Measurements from ENCODE around the gene WBP2NL.
"Not testable (repeated sequence)": the region's sequence is repeated elsewhere in the genome, so short reads cannot be mapped to it uniquely, and the experiment has no call there.

Gene WBP2NL

DNA sequence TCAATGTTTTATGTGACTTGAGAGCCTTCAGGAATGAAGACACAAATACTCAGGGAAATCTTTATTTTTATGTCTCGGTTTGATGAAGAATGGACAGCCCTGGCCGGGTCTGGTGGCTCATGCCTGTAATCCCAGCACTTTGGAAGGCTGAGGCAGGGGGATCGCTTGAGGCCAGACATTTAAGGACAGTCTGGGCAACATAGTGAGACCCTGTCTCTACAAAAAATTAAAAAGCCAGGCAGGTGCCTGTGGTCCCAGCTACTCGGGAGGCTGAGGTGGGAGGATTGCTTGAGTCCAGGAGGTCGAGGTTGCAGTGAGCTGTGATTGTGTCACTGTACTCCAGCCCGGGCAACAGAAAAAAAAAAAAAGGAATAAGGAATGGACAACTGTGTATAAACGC lies 72.9 kb downstream of the WBP2NL start:
- WGBS: 95% methylated on average over 7 of the region's 7 CpGs
- H3K23ac ChIP-seq (ENCODE audit: low read length in 2 of 2); H2BK15ac ChIP-seq (ENCODE audit: low read depth, poor library complexity, severe bottlenecking): not testable (repeated sequence)

DNA sequence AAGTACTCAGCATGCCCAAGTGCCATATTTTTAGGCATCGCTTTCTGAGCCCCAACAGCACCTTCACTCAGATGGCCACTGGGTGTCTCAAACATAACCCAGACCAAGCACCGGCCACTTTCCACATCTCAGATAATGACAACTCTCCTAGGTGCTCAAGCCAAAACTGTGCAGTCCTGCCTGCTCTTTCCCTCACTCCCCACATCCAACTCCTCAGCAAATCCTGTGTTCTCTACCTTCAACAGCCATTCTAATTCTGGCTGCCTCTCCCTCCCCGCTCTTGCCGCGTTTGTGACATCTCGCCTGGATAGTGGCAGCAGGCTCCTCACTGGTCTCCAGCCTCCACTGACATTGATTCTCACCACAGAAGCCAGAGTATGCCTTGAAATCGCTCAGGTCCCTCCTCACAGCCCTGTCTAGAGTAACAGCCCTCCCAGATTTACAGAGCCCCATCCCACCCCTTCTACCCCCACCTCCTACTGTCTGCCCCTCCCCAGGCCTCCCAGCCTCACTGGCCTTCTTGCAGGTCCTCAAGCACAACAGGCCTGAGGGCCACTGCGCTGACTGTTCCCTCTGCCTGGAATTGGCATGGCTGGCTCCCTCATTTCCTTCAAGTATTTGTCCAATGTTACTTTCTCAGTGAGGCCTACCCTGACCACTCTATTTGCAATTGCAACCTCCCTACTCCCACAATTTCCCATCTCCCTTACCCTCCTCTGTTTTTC lies 74.2 kb downstream of the WBP2NL start:
- no peak overlapping the region for H3K9ac ChIP-seq (ENCODE audit: low read length)
- H2BK120ac ChIP-seq (ENCODE audit: low read depth, low read length): no peak overlapping the region
- H4K91ac ChIP-seq (ENCODE audit: low read length): no peak overlapping the region
- no peak for DNase-seq
- no peaks in the 10 kb centered on the region for H3K27me3 ChIP-seq (ENCODE audit: control insufficient read depth in 1 of 2, insufficient read depth in 1 of 2, low read length in 2 of 2)
- no peak overlapping the region for H2BK5ac ChIP-seq (ENCODE audit: low read depth, low read length, poor library complexity, severe bottlenecking)
- no peak overlapping the region for H3K4me2 ChIP-seq (ENCODE audit: low read length, poor library complexity, severe bottlenecking)
- no peak overlapping the region for H4K8ac ChIP-seq (ENCODE audit: low read length)
- H3K79me1 ChIP-seq (replicated peaks; ENCODE audit: low read length, poor library complexity, severe bottlenecking): peaks cover 6% of the 10 kb centered on the region
- H3K4ac ChIP-seq (ENCODE audit: low read depth in 1 of 2, low read length in 2 of 2): no peak overlapping the region
- no peak overlapping the region for H2AK5ac ChIP-seq (ENCODE audit: low read length, severe bottlenecking)
- H3K23ac ChIP-seq (ENCODE audit: low read length in 2 of 2): no peak overlapping the region
- H3K4me1 ChIP-seq (ENCODE audit: control insufficient read depth, insufficient read depth, low read depth, low read length): peaks cover 14% of the 10 kb centered on the region
- H3K9me3 ChIP-seq (ENCODE audit: control insufficient read depth, low read length): no peaks in the 10 kb centered on the region
- no peak overlapping the region for H3K27ac ChIP-seq (ENCODE audit: low read length, poor library complexity, severe bottlenecking)
- H3K4me3 ChIP-seq (ENCODE audit: insufficient read depth in 1 of 2, low read depth in 1 of 2, low read length in 2 of 2): no peak overlapping the region
- H3K14ac ChIP-seq (ENCODE audit: low read length in 2 of 2): no peak overlapping the region
- no peak overlapping the region for H2BK12ac ChIP-seq (ENCODE audit: low read length in 2 of 2)
- peaks cover 8 to 28% of the 10 kb centered on the region in 2 experiments for H3K36me3 ChIP-seq (ENCODE audit: control insufficient read depth in 1 of 2, insufficient read depth in 2 of 2, low read depth in 1 of 2, low read length in 2 of 2)
- 89% methylated on average over 8 of the region's 8 CpGs for WGBS
- H2BK15ac ChIP-seq (ENCODE audit: low read depth, poor library complexity, severe bottlenecking): no peak overlapping the region
- H2AFZ ChIP-seq (ENCODE audit: low read depth, low read length): no peak overlapping the region
- no peak overlapping the region for H3K18ac ChIP-seq (ENCODE audit: low read depth in 1 of 2, low read length in 2 of 2)

More for the DNA sequence above, 72.9 kb downstream of the WBP2NL start:
- H2BK12ac ChIP-seq (ENCODE audit: low read length in 2 of 2); H4K91ac ChIP-seq (ENCODE audit: low read length); H3K4ac ChIP-seq (ENCODE audit: low read depth in 1 of 2, low read length in 2 of 2); H2AK5ac ChIP-seq (ENCODE audit: low read length, severe bottlenecking); H3K27ac ChIP-seq (ENCODE audit: low read length, poor library complexity, severe bottlenecking); H2AFZ ChIP-seq (ENCODE audit: low read depth, low read length); H3K9me3 ChIP-seq (ENCODE audit: control insufficient read depth, low read length); H4K8ac ChIP-seq (ENCODE audit: low read length); H3K18ac ChIP-seq (ENCODE audit: low read depth in 1 of 2, low read length in 2 of 2); H2BK120ac ChIP-seq (ENCODE audit: low read depth, low read length); H3K27me3 ChIP-seq (ENCODE audit: control insufficient read depth in 1 of 2, insufficient read depth in 1 of 2, low read length in 2 of 2); DNase-seq; H2BK5ac ChIP-seq (ENCODE audit: low read depth, low read length, poor library complexity, severe bottlenecking); H3K79me1 ChIP-seq (replicated peaks; ENCODE audit: low read length, poor library complexity, severe bottlenecking); H3K4me2 ChIP-seq (ENCODE audit: low read length, poor library complexity, severe bottlenecking); H3K14ac ChIP-seq (ENCODE audit: low read length in 2 of 2): not testable (repeated sequence)
- Histone ChIP-seq H3K36me3 (ENCODE audit: control insufficient read depth in 1 of 2, insufficient read depth in 2 of 2, low read depth in 1 of 2, low read length in 2 of 2) (peaks cover 20 to 28% of the 10 kb centered on the region in 2 experiments), H3K4me3 (ENCODE audit: insufficient read depth in 1 of 2, low read depth in 1 of 2, low read length in 2 of 2) (peak overlapping the region in 1 of 2 experiments; percentile 79), H3K4me1 (ENCODE audit: control insufficient read depth, insufficient read depth, low read depth, low read length) (peaks cover 14% of the 10 kb centered on the region), H3K9ac (ENCODE audit: low read length) (peak overlapping the region; percentile 79)

DNA sequence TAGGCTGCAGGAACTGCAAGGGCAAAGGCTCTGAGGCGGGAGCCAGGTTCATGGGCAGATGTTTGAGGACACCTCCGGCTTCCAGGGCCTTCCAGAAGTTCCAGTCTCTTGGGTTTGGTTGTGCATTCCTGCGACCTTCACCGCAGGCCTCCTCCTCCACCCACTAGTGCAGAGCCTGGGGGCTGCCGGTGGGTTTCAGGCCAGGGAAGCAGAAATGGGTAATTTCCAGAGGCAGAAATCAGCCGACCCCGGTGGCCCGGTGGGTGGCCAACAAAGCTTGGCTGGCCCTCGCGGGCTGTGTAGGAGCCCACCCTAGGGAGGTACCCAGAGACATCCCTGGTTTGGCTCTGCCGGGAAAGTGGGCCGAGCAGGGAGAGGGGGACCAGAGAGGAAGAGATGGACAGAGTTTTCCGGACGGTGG lies 75.0 kb downstream of the WBP2NL start:
- H3K4me2 ChIP-seq (ENCODE audit: low read length, poor library complexity, severe bottlenecking): no peak overlapping the region
- H2AK5ac ChIP-seq (ENCODE audit: low read length, severe bottlenecking): no peak overlapping the region
- H2BK120ac ChIP-seq (ENCODE audit: low read depth, low read length): no peak overlapping the region
- H2BK12ac ChIP-seq (ENCODE audit: low read length in 2 of 2): peak overlapping the region in 1 of 2 experiments; percentile 10
- WGBS: 97% methylated on average over 14 of the region's 14 CpGs
- H2AFZ ChIP-seq (ENCODE audit: low read depth, low read length): no peak overlapping the region
- no peak overlapping the region for H3K27ac ChIP-seq (ENCODE audit: low read length, poor library complexity, severe bottlenecking)
- peak overlapping the region; percentile 56 for H4K8ac ChIP-seq (ENCODE audit: low read length)
- no peak overlapping the region for H4K91ac ChIP-seq (ENCODE audit: low read length)
- peak overlapping the region in 1 of 2 experiments; percentile 82 for H3K4me3 ChIP-seq (ENCODE audit: insufficient read depth in 1 of 2, low read depth in 1 of 2, low read length in 2 of 2)
- peaks cover 14% of the 10 kb centered on the region for H3K4me1 ChIP-seq (ENCODE audit: control insufficient read depth, insufficient read depth, low read depth, low read length)
- H3K36me3 ChIP-seq (ENCODE audit: control insufficient read depth in 1 of 2, insufficient read depth in 2 of 2, low read depth in 1 of 2, low read length in 2 of 2): peaks cover 0 to 28% of the 10 kb centered on the region in 2 experiments
- H2BK5ac ChIP-seq (ENCODE audit: low read depth, low read length, poor library complexity, severe bottlenecking): no peak overlapping the region
- peaks cover 3% of the 10 kb centered on the region for H3K79me1 ChIP-seq (replicated peaks; ENCODE audit: low read length, poor library complexity, severe bottlenecking)
- DNase-seq: no peak
- H3K9me3 ChIP-seq (ENCODE audit: control insufficient read depth, low read length): no peaks in the 10 kb centered on the region
- no peak overlapping the region for H3K14ac ChIP-seq (ENCODE audit: low read length in 2 of 2)
- H3K9ac ChIP-seq (ENCODE audit: low read length): peak overlapping the region; percentile 94
- no peak overlapping the region for H3K18ac ChIP-seq (ENCODE audit: low read depth in 1 of 2, low read length in 2 of 2)
- no peak overlapping the region for H3K4ac ChIP-seq (ENCODE audit: low read depth in 1 of 2, low read length in 2 of 2)
- H2BK15ac ChIP-seq (ENCODE audit: low read depth, poor library complexity, severe bottlenecking): no peak overlapping the region
- no peaks in the 10 kb centered on the region for H3K27me3 ChIP-seq (ENCODE audit: control insufficient read depth in 1 of 2, insufficient read depth in 1 of 2, low read length in 2 of 2)
- no peak overlapping the region for H3K23ac ChIP-seq (ENCODE audit: low read length in 2 of 2)

DNA sequence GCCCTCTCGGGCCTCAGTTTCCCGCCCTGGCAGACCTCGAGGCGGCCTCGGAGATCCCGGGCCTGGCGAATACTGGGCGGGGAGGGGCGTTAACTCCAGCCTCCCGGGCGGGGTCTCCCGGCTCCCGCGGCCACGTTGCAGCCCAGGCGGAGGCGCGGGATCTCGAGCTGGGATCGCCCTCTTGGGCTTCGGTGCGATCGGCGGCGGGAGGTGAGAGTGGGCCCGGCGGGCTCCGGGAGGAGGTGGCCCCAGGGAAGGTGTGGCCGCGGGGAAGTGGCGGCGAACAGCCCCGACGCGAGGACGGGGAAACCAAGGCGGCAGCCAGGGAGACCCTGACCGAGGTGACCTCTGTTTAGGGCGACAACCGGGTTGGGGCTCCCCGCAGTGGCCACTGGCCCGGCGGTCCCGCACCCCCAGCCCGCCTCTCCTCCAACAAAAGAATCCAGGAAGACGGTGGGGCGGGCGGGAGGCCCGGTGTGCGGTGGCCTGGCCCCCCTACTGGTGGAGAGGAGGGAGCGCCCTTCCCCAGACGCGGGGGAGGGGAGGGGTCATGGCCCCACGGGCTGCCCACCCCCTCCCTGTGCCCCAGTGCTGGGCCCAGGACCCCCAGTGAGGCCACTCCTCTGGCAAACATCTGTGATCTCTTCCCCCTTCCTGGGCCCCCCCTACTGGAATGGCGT lies 75.7 kb downstream of the WBP2NL start, which contains the start of gene PHETA2:
Gene PHETA2 (plus strand): TSS at position 117 of the 680 bp plus-strand sequence. CDS start 3,046 bp downstream, outside the sequence.
- Histone ChIP-seq H2BK12ac (ENCODE audit: low read length in 2 of 2) (peak within 1 kb of the TSS in 1 of 2 experiments; percentile 10), H3K9me3 (ENCODE audit: control insufficient read depth, low read length) (no peaks in the 10 kb centered on the region), H3K27me3 (ENCODE audit: control insufficient read depth in 1 of 2, insufficient read depth in 1 of 2, low read length in 2 of 2) (no peaks in the 10 kb centered on the region), H2BK120ac (ENCODE audit: low read depth, low read length) (no peak within 1 kb of the TSS), H3K14ac (ENCODE audit: low read length in 2 of 2) (no peak within 1 kb of the TSS), H3K4me2 (ENCODE audit: low read length, poor library complexity, severe bottlenecking) (no peak within 1 kb of the TSS), H3K9ac (ENCODE audit: low read length) (peak within 1 kb of the TSS; percentile 94), H2AFZ (ENCODE audit: low read depth, low read length) (no peak within 1 kb of the TSS), H3K4ac (ENCODE audit: low read depth in 1 of 2, low read length in 2 of 2) (no peak within 1 kb of the TSS), H3K18ac (ENCODE audit: low read depth in 1 of 2, low read length in 2 of 2) (no peak within 1 kb of the TSS), H2BK5ac (ENCODE audit: low read depth, low read length, poor library complexity, severe bottlenecking) (no peak within 1 kb of the TSS), H3K4me1 (ENCODE audit: control insufficient read depth, insufficient read depth, low read depth, low read length) (peaks cover 18% of the 10 kb centered on the region), H4K91ac (ENCODE audit: low read length) (peak within 1 kb of the TSS; percentile 20), H2AK5ac (ENCODE audit: low read length, severe bottlenecking) (no peak within 1 kb of the TSS), H3K36me3 (ENCODE audit: control insufficient read depth in 1 of 2, insufficient read depth in 2 of 2, low read depth in 1 of 2, low read length in 2 of 2) (peaks cover 0 to 28% of the 10 kb centered on the region in 2 experiments), H3K79me1 (replicated peaks; ENCODE audit: low read length, poor library complexity, severe bottlenecking) (peaks cover 3% of the 10 kb centered on the region), H3K23ac (ENCODE audit: low read length in 2 of 2) (no peak within 1 kb of the TSS), H3K27ac (ENCODE audit: low read length, poor library complexity, severe bottlenecking) (no peak within 1 kb of the TSS), H2BK15ac (ENCODE audit: low read depth, poor library complexity, severe bottlenecking) (peak within 1 kb of the TSS; percentile 31), H4K8ac (ENCODE audit: low read length) (peak within 1 kb of the TSS; percentile 56), H3K4me3 (ENCODE audit: insufficient read depth in 1 of 2, low read depth in 1 of 2, low read length in 2 of 2) (peak within 1 kb of the TSS in 1 of 2 experiments; percentile 82)
- DNase-seq: no peak
- 28% methylated on average over 25 of the region's 55 CpGs for WGBS
